Osteoblast (primary cell): ENCODE measurements around the gene ABI3BP. TPM values are rescaled to one million over a fixed set of nuclear protein-coding genes. Genes with fewer than 3 reads are reported as not detected.

Experiments used
- DNase-seq: peaks from one replicate; pipeline ENCODE4 v3.0.0; 2011; ENCODE audit warnings: low spot score, mixed read lengths; ENCODE audit not compliant: insufficient read length; ENCODE audit errors: missing footprints
- H2AFZ ChIP-seq: 2 replicates; pipeline ENCODE4 v1.6.0; 2011; ENCODE audit warnings: mild to moderate bottlenecking, low read length
- H3K27ac ChIP-seq: 2 replicates; pipeline ENCODE4 v1.5.1; 2011; ENCODE audit warnings: mild to moderate bottlenecking, low read depth, low read length, moderate library complexity
- H3K27me3 ChIP-seq: 2 replicates; pipeline ENCODE4 v1.6.0; 2012; ENCODE audit warnings: mild to moderate bottlenecking, control low read depth, inconsistent platforms, low read length, moderate library complexity; ENCODE audit not compliant: insufficient read depth
- H3K36me3 ChIP-seq: 2 replicates; pipeline ENCODE4 v1.5.1; 2011; ENCODE audit warnings: mild to moderate bottlenecking, low read length, control low read depth, moderate library complexity; ENCODE audit not compliant: insufficient read depth
- H3K4me1 ChIP-seq: 2 replicates; pipeline ENCODE4 v1.5.1; 2011; ENCODE audit warnings: mild to moderate bottlenecking, low read length, control low read depth, moderate library complexity; ENCODE audit not compliant: insufficient read depth
- H3K4me2 ChIP-seq: 2 replicates; pipeline ENCODE4 v1.6.0; 2011; ENCODE audit warnings: mild to moderate bottlenecking, low read length; ENCODE audit not compliant: insufficient read depth
- H3K4me3 ChIP-seq: fragments of 200-600 bp; sonication (generic); 3 replicates; pipeline ENCODE4 v1.5.1; 2012; ENCODE audit warnings: mild to moderate bottlenecking, low read length, inconsistent platforms; ENCODE audit not compliant: insufficient read depth
- H3K79me2 ChIP-seq: 2 replicates; pipeline ENCODE4 v1.6.0; 2012; ENCODE audit warnings: mild to moderate bottlenecking, low read length, control low read depth, inconsistent platforms; ENCODE audit not compliant: insufficient read depth
- H3K9me3 ChIP-seq: 2 replicates; pipeline ENCODE4 v1.5.1; 2011; ENCODE audit warnings: low read depth, low read length, control low read depth
- H4K20me1 ChIP-seq: 2 replicates; pipeline ENCODE4 v1.6.0; 2012; ENCODE audit warnings: mild to moderate bottlenecking, low read length, control low read depth; ENCODE audit not compliant: insufficient read depth
- CTCF ChIP-seq: IDR thresholded peaks from 2 replicates; pipeline ENCODE4 v1.5.1; 2011; ENCODE audit warnings: mild to moderate bottlenecking, low read depth, low read length, moderate library complexity; ENCODE audit errors: extremely low read depth
- total RNA-seq: library from RNA; depleted of rRNA; stranded (reverse); fragments of >200 nt; gene quantifications from 2 replicates; pipeline ENCODE4 v1.2.3, GENCODE V29; 2012

Gene ABI3BP
- total RNA-seq, 1 donor = 130 TPM

- Histone ChIP-seq H3K27me3 (no peaks in the 10 kb centered on the region), H3K9me3 (no peaks in the 10 kb centered on the region), H4K20me1 (no peaks in the 10 kb centered on the region), H3K79me2 (peaks cover 91% of the 10 kb centered on the region), H2AFZ (no peak overlapping the region), H3K4me1 (peaks cover 57% of the 10 kb centered on the region), H3K36me3 (peaks cover 6% of the 10 kb centered on the region), H3K4me3 (no peak overlapping the region), H3K27ac (peak overlapping the region; percentile 13), H3K4me2 (no peak overlapping the region)
- DNase-seq = no peak
- TF ChIP-seq CTCF = no peak
These were observed 16.6 kb downstream of the ABI3BP start for GRCh38 chr3:100976611-100977010.

- H3K27me3 ChIP-seq = no peaks in the 10 kb centered on the region
- TF ChIP-seq CTCF = no peak
- H3K4me1 ChIP-seq = peaks cover 53% of the 10 kb centered on the region
- peak overlapping the region; percentile 7 for H3K4me2 ChIP-seq
- no peak overlapping the region for H2AFZ ChIP-seq
- H3K9me3 ChIP-seq = no peaks in the 10 kb centered on the region
- H3K4me3 ChIP-seq = no peak overlapping the region
- peak overlapping the region; percentile 34 for H3K27ac ChIP-seq
- DNase-seq = no peak
- no peaks in the 10 kb centered on the region for H4K20me1 ChIP-seq
- peaks cover 6% of the 10 kb centered on the region for H3K36me3 ChIP-seq
- peaks cover 91% of the 10 kb centered on the region for H3K79me2 ChIP-seq
These were observed 17.5 kb downstream of the ABI3BP start for GRCh38 chr3:100975714-100976113.

- Histone ChIP-seq H3K27me3 (no peaks in the 10 kb centered on the region), H4K20me1 (no peaks in the 10 kb centered on the region), H2AFZ (no peak overlapping the region), H3K4me1 (peaks cover 41% of the 10 kb centered on the region), H3K27ac (peak overlapping the region; percentile 22), H3K4me2 (peak overlapping the region; percentile 18), H3K79me2 (peaks cover 90% of the 10 kb centered on the region), H3K9me3 (no peaks in the 10 kb centered on the region), H3K36me3 (peaks cover 6% of the 10 kb centered on the region), H3K4me3 (no peak overlapping the region)
- TF ChIP-seq CTCF = no peak
- DNase-seq = no peak
These were observed 19.6 kb downstream of the ABI3BP start for GRCh38 chr3:100973594-100973993.

- H3K4me3 ChIP-seq = no peak overlapping the region
- H3K79me2 ChIP-seq = peaks cover 86% of the 10 kb centered on the region
- peak overlapping the region; percentile 22 for H3K27ac ChIP-seq
- peak overlapping the region; percentile 36 for H2AFZ ChIP-seq
- no peaks in the 10 kb centered on the region for H4K20me1 ChIP-seq
- H3K27me3 ChIP-seq = no peaks in the 10 kb centered on the region
- H3K4me2 ChIP-seq = peak overlapping the region; percentile 18
- peaks cover 6% of the 10 kb centered on the region for H3K36me3 ChIP-seq
- no peak for TF ChIP-seq CTCF
- H3K4me1 ChIP-seq = peaks cover 35% of the 10 kb centered on the region
- no peak for DNase-seq
- H3K9me3 ChIP-seq = no peaks in the 10 kb centered on the region
These were observed 20.4 kb downstream of the ABI3BP start for GRCh38 chr3:100972867-100973266.
